Activated CD8-positive, alpha-beta memory T cell treated with anti-CD3 and anti-CD28 coated beads, Interleukin-2, amount 10 ng/mL, durations not matched to agents 7 days and 5 days (primary cell): ENCODE measurements around the gene KANSL1. TPM values are rescaled to one million over a fixed set of nuclear protein-coding genes. Genes with fewer than 3 reads are reported as not detected.
"Not testable (repeated sequence)": the region's sequence is repeated elsewhere in the genome, so short reads cannot be mapped to it uniquely, and the experiment has no call there.

Experiments
- ATAC-seq: fragments of 150-1000 bp; cut with Tn5 transposase; one replicate; pipeline ENCODE4 v1.10.0; 2021; ENCODE audit warnings: moderate library complexity
- CTCF ChIA-PET: fragments of 350-600 bp; sonication (Branson Sonifier 250); formaldehyde crosslinking; loops from one replicate; lab custom pipeline; 2021; ENCODE audit warnings: antibody characterized with exemption; lab: Charles Lee
- DNase-seq: peaks from one replicate; pipeline ENCODE4 v3.0.0-alpha.2; 2020
- H3K27ac Mint-ChIP-seq: one replicate; pipeline ENCODE4 v1.8.0; 2021; ENCODE audit warnings: mild to moderate bottlenecking, mixed read lengths
- H3K27me3 Mint-ChIP-seq: one replicate; pipeline ENCODE4 v1.8.0; 2021; ENCODE audit warnings: mixed read lengths
- H3K36me3 Mint-ChIP-seq: one replicate; pipeline ENCODE4 v1.8.0; 2021; ENCODE audit warnings: mild to moderate bottlenecking, mixed read lengths
- H3K4me1 Mint-ChIP-seq: one replicate; pipeline ENCODE4 v1.8.0; 2021; ENCODE audit warnings: mixed read lengths
- H3K4me3 Mint-ChIP-seq: one replicate; pipeline ENCODE4 v1.8.0; 2021; ENCODE audit warnings: mild to moderate bottlenecking, moderate library complexity, mixed read lengths
- H3K9me3 Mint-ChIP-seq: one replicate; pipeline ENCODE4 v1.8.0; 2022; ENCODE audit warnings: low read depth, mixed read lengths
- total RNA-seq, 2 experiments: library from RNA; stranded (reverse); gene quantifications; one replicate each; pipeline ENCODE4 v1.2.3, GENCODE V29; 2021

KANSL1 gene
- total RNA-seq, 2 experiments from 2014 or later, result 85.7 to 132 TPM

DNA sequence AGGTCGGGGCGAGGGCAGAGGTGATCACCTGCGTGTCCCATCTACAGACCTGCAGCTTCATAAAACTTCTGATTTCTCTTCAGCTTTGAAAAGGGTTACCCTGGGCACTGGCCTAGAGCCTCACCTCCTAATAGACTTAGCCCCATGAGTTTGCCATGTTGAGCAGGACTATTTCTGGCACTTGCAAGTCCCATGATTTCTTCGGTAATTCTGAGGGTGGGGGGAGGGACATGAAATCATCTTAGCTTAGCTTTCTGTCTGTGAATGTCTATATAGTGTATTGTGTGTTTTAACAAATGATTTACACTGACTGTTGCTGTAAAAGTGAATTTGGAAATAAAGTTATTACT lies 165.3 kb downstream of the KANSL1 start:
- Mint-ChIP-seq H3K4me3 (no peak overlapping the region), H3K4me1 (peaks cover 7% of the 10 kb centered on the region), H3K27me3 (no peaks in the 10 kb centered on the region), H3K36me3 (peaks cover 18% of the 10 kb centered on the region), H3K27ac (peak overlapping the region; percentile 53), H3K9me3 (no peaks in the 10 kb centered on the region)
- CTCF ChIA-PET, result interaction anchor here (2.5 kb wide), 1 partner anchor 17 kb away, joined by 11 read pairs; no protein-coding TSS in a partner anchor
- DNase-seq (no peak), ATAC-seq (no peak)

DNA sequence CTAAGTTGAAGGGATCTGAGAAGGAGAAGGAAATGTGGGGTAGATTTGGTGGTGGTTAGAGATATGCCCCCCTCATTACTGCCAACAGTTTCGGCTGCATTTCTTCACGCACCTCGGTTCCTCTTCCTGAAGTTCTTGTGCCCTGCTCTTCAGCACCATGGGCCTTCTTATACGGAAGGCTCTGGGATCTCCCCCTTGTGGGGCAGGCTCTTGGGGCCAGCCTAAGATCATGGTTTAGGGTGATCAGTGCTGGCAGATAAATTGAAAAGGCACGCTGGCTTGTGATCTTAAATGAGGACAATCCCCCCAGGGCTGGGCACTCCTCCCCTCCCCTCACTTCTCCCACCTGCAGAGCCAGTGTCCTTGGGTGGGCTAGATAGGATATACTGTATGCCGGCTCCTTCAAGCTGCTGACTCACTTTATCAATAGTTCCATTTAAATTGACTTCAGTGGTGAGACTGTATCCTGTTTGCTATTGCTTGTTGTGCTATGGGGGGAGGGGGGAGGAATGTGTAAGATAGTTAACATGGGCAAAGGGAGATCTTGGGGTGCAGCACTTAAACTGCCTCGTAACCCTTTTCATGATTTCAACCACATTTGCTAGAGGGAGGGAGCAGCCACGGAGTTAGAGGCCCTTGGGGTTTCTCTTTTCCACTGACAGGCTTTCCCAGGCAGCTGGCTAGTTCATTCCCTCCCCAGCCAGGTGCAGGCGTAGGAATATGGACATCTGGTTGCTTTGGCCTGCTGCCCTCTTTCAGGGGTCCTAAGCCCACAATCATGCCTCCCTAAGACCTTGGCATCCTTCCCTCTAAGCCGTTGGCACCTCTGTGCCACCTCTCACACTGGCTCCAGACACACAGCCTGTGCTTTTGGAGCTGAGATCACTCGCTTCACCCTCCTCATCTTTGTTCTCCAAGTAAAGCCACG lies 165.9 kb downstream of the KANSL1 start:
- H3K9me3 Mint-ChIP-seq, result no peaks in the 10 kb centered on the region
- peaks cover 7% of the 10 kb centered on the region for H3K4me1 Mint-ChIP-seq
- peaks cover 13% of the 10 kb centered on the region for H3K36me3 Mint-ChIP-seq
- H3K4me3 Mint-ChIP-seq, result no peak overlapping the region
- H3K27ac Mint-ChIP-seq, result peak overlapping the region; percentile 53
- ATAC-seq (no peak), DNase-seq (no peak)
- CTCF ChIA-PET, result interaction anchor here (1.2 to 2.5 kb wide), 3 partner anchors 18 to 159 kb away, joined by 3 to 11 read pairs (median 3); no protein-coding TSS in a partner anchor
- no peaks in the 10 kb centered on the region for H3K27me3 Mint-ChIP-seq

DNA sequence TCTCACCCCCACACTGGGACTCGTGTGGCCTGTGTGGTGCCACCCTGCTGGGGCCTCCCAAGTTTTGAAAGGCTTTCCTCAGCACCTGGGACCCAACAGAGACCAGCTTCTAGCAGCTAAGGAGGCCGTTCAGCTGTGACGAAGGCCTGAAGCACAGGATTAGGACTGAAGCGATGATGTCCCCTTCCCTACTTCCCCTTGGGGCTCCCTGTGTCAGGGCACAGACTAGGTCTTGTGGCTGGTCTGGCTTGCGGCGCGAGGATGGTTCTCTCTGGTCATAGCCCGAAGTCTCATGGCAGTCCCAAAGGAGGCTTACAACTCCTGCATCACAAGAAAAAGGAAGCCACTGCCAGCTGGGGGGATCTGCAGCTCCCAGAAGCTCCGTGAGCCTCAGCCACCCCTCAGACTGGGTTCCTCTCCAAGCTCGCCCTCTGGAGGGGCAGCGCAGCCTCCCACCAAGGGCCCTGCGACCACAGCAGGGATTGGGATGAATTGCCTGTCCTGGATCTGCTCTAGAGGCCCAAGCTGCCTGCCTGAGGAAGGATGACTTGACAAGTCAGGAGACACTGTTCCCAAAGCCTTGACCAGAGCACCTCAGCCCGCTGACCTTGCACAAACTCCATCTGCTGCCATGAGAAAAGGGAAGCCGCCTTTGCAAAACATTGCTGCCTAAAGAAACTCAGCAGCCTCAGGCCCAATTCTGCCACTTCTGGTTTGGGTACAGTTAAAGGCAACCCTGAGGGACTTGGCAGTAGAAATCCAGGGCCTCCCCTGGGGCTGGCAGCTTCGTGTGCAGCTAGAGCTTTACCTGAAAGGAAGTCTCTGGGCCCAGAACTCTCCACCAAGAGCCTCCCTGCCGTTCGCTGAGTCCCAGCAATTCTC lies 166.8 kb downstream of the KANSL1 start:
- peaks cover 10% of the 10 kb centered on the region for H3K36me3 Mint-ChIP-seq
- H3K27ac Mint-ChIP-seq, result no peak overlapping the region
- H3K27me3 Mint-ChIP-seq, result no peaks in the 10 kb centered on the region
- no peaks in the 10 kb centered on the region for H3K9me3 Mint-ChIP-seq
- H3K4me1 Mint-ChIP-seq, result peaks cover 7% of the 10 kb centered on the region
- DNase-seq (no peak), ATAC-seq (no peak)
- CTCF ChIA-PET, result interaction anchor here (1.2 to 1.4 kb wide), 2 partner anchors 19 to 160 kb away, joined by 3 read pairs; no protein-coding TSS in a partner anchor
- no peak overlapping the region for H3K4me3 Mint-ChIP-seq

DNA sequence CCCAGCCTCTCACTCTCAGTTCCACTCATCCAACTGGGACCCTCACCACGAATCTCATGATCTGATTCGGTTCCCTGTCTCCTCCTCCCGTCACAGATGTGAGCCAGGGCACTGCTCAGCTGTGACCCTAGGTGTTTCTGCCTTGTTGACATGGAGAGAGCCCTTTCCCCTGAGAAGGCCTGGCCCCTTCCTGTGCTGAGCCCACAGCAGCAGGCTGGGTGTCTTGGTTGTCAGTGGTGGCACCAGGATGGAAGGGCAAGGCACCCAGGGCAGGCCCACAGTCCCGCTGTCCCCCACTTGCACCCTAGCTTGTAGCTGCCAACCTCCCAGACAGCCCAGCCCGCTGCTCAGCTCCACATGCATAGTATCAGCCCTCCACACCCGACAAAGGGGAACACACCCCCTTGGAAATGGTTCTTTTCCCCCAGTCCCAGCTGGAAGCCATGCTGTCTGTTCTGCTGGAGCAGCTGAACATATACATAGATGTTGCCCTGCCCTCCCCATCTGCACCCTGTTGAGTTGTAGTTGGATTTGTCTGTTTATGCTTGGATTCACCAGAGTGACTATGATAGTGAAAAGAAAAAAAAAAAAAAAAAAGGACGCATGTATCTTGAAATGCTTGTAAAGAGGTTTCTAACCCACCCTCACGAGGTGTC lies 167.6 kb downstream of the KANSL1 start:
- CTCF ChIA-PET, result interaction anchor here (1.2 kb wide), 1 partner anchor 161 kb away, joined by 3 read pairs; no protein-coding TSS in a partner anchor
- ATAC-seq, result no peak
- no peak for DNase-seq
- Mint-ChIP-seq H3K4me1 (peaks cover 11% of the 10 kb centered on the region), H3K27me3 (no peaks in the 10 kb centered on the region), H3K4me3 (no peak overlapping the region), H3K36me3 (peaks cover 6% of the 10 kb centered on the region), H3K9me3 (no peaks in the 10 kb centered on the region), H3K27ac (peak overlapping the region; percentile 3)

DNA sequence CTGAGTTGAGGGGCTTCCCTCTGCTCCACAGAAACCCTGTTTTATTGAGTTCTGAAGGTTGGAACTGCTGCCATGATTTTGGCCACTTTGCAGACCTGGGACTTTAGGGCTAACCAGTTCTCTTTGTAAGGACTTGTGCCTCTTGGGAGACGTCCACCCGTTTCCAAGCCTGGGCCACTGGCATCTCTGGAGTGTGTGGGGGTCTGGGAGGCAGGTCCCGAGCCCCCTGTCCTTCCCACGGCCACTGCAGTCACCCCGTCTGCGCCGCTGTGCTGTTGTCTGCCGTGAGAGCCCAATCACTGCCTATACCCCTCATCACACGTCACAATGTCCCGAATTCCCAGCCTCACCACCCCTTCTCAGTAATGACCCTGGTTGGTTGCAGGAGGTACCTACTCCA lies 168.2 kb downstream of the KANSL1 start:
- Mint-ChIP-seq H3K4me3 (no peak overlapping the region), H3K36me3 (peaks cover 1% of the 10 kb centered on the region), H3K9me3 (no peaks in the 10 kb centered on the region), H3K4me1 (peaks cover 17% of the 10 kb centered on the region), H3K27ac (no peak overlapping the region), H3K27me3 (no peaks in the 10 kb centered on the region)
- CTCF ChIA-PET, result no interaction called here
- ATAC-seq (no peak), DNase-seq (no peak)

DNA sequence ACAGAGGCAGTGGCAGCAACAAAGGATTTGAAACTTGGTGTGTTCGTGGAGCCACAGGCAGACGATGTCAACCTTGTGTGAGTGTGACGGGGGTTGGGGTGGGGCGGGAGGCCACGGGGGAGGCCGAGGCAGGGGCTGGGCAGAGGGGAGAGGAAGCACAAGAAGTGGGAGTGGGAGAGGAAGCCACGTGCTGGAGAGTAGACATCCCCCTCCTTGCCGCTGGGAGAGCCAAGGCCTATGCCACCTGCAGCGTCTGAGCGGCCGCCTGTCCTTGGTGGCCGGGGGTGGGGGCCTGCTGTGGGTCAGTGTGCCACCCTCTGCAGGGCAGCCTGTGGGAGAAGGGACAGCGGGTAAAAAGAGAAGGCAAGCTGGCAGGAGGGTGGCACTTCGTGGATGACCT lies 168.6 kb downstream of the KANSL1 start:
- Mint-ChIP-seq H3K27me3 (no peaks in the 10 kb centered on the region), H3K9me3 (no peaks in the 10 kb centered on the region), H3K4me3 (no peak overlapping the region), H3K27ac (no peak overlapping the region), H3K4me1 (peaks cover 22% of the 10 kb centered on the region), H3K36me3 (peaks cover 1% of the 10 kb centered on the region)
- CTCF ChIA-PET, result interaction anchor here (6.9 kb wide), 1 partner anchor 21 kb away, joined by 39 read pairs; no protein-coding TSS in a partner anchor
- ATAC-seq (no peak), DNase-seq (no peak)

DNA sequence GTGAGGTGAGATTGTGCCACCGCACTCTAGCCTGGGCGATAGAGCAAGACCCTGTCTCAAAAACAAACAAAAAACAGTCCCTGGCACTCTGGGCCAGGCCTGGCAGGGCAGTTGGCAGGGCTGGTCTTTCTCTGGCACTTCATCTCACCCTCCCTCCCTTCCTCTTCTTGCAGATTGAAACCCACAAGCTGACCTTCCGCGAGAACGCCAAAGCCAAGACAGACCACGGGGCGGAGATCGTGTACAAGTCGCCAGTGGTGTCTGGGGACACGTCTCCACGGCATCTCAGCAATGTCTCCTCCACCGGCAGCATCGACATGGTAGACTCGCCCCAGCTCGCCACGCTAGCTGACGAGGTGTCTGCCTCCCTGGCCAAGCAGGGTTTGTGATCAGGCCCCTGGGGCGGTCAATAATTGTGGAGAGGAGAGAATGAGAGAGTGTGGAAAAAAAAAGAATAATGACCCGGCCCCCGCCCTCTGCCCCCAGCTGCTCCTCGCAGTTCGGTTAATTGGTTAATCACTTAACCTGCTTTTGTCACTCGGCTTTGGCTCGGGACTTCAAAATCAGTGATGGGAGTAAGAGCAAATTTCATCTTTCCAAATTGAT lies 169.3 kb downstream of the KANSL1 start:
- CTCF ChIA-PET, result interaction anchor here (1.2 to 6.9 kb wide), 2 partner anchors 20 to 21 kb away, joined by 3 to 39 read pairs; no protein-coding TSS in a partner anchor
- H3K27me3 Mint-ChIP-seq, result no peaks in the 10 kb centered on the region
- H3K36me3 Mint-ChIP-seq, result peaks cover 2% of the 10 kb centered on the region
- peaks cover 22% of the 10 kb centered on the region for H3K4me1 Mint-ChIP-seq
- ATAC-seq, result no peak
- no peaks in the 10 kb centered on the region for H3K9me3 Mint-ChIP-seq
- no peak overlapping the region for H3K4me3 Mint-ChIP-seq
- H3K27ac Mint-ChIP-seq, result no peak overlapping the region
- DNase-seq, result no peak

DNA sequence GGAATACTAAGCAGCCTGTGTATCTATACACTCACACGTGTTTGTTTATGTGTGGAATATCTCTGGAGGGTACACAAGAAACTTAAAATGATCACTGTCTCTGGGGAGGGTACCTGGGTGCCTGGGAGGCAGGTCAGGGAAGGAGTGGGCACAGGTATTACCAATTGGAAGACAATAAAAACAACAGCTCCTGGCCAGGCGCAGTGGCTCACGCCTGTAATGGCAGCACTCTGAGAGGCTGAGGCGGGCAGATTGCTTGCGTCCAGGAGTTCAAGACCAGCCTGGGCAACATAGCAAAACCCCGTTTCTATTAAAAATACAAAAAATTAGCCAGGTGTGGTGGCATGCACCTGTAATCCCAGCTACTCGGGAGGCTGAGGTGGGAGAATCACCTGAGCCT lies 169.9 kb downstream of the KANSL1 start:
- CTCF ChIA-PET, result interaction anchor here (1.2 to 6.9 kb wide), 2 partner anchors 20 to 21 kb away, joined by 3 to 39 read pairs; no protein-coding TSS in a partner anchor
- peaks cover 22% of the 10 kb centered on the region for H3K4me1 Mint-ChIP-seq
- not testable (repeated sequence) for H3K27ac Mint-ChIP-seq, ATAC-seq, H3K36me3 Mint-ChIP-seq, H3K9me3 Mint-ChIP-seq, H3K27me3 Mint-ChIP-seq, DNase-seq, H3K4me3 Mint-ChIP-seq

DNA sequence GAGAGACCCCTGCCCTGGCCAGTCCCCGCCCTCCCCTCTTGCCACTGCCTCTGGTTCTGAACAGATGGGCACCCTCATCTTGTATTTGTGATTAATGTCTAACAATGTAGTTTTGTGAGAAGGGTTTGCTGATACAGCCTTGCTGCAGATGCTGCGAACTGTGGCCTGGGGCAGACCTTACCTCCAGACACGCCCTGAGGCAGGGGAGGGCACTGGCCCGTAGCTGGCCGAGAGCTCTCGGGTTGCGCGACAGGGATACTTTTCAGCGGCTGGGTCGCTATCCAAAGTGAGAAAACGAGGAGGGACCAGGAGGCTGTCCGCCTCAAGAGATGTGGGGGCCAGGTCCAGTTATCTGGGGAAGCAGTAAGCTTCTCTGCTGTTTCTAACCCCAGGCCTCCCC lies 172.2 kb downstream of the KANSL1 start:
- CTCF ChIA-PET, result interaction anchor here (0.7 to 6.9 kb wide), 2 partner anchors 18 to 173 kb away, joined by 3 to 39 read pairs; no protein-coding TSS in a partner anchor
- Mint-ChIP-seq H3K36me3 (peaks cover 3% of the 10 kb centered on the region), H3K4me3 (no peak overlapping the region), H3K27me3 (no peaks in the 10 kb centered on the region), H3K4me1 (peaks cover 17% of the 10 kb centered on the region), H3K9me3 (no peaks in the 10 kb centered on the region), H3K27ac (peak overlapping the region; percentile 14)
- ATAC-seq (no peak), DNase-seq (no peak)

DNA sequence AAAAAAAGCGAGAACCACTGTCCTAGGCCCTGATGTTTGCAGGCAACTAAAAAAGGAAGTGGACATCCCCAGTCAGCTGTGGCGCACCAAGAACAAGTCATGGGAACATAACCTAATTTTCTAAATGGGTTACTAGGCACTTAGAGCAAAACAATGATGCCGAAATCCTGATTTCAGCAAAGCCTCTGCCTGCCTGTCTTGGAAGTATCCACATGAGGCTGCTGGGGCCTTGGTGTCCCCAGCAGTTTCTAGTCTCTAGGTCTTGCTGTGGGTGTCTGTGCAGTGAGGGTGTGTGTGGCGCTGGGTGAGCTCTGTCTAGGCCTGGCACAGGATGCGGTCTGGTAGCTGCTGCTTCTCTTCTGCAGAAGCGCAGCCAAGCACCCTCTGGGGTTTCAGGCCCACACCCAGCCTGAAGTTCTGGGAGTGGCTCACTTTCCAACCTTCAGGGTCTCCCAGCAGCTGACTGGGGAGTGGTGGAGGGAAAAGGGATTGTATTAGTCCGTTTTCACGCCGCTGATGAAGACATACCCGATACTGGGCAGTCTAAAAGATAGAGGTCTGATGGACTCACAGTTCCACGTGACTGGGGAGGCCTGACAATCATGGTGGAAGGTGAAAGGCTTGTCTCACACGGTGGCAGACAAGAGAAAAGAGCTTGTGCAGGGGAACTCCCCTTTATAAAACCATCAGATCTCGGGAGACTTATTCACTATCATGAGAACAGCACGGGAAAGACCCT lies 173.0 kb downstream of the KANSL1 start:
- H3K4me1 Mint-ChIP-seq, result peaks cover 17% of the 10 kb centered on the region
- H3K27me3 Mint-ChIP-seq, result no peaks in the 10 kb centered on the region
- DNase-seq (peak; percentile 83), ATAC-seq (peak; percentile 96)
- no peak overlapping the region for H3K4me3 Mint-ChIP-seq
- peaks cover 3% of the 10 kb centered on the region for H3K36me3 Mint-ChIP-seq
- no peaks in the 10 kb centered on the region for H3K9me3 Mint-ChIP-seq
- H3K27ac Mint-ChIP-seq, result peak overlapping the region; percentile 85
- CTCF ChIA-PET, result interaction anchor here (0.8 to 6.9 kb wide), 2 partner anchors 17 to 25 kb away, joined by 3 to 39 read pairs; no protein-coding TSS in a partner anchor

DNA sequence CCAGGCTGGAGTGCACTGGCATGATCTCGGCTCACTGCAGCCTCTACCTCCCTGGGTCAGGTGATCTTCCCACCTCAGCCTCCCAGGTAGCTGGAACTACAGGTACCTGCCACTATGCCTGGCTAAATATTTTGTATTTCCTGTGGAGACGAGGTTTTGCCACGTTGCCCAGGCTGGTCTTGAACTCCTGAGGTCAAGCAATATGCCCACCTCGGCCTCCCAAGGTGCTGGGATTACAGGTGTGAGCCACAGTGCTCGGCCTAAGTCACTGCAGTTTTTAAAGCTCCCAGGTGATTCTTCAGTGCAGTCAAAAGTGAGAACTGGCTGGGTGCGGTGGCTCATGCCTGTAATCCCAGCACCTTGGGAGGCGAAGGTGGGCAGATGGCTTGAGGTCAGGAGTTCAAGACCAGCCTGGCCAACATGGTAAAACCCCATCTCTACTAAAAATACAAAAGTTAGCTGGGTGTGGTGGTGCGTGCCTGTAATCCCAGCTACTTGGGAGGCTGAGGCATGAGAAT lies 173.8 kb downstream of the KANSL1 start:
- CTCF ChIA-PET, result interaction anchor here (1.7 to 6.9 kb wide), 2 partner anchors 16 to 25 kb away, joined by 5 to 39 read pairs; no protein-coding TSS in a partner anchor
- not testable (repeated sequence) for H3K4me3 Mint-ChIP-seq, ATAC-seq, H3K9me3 Mint-ChIP-seq, H3K27me3 Mint-ChIP-seq, DNase-seq, H3K36me3 Mint-ChIP-seq
- peaks cover 17% of the 10 kb centered on the region for H3K4me1 Mint-ChIP-seq
- H3K27ac Mint-ChIP-seq, result peak overlapping the region; percentile 85
